GM23338 (cell line): ENCODE measurements around the gene KIT. TPM values are rescaled to one million over a fixed set of nuclear protein-coding genes. Genes with fewer than 3 reads are reported as not detected.

Experiments used
- ATAC-seq: fragments of 200-7000 bp; cut with Tn5 transposase; 3 replicates; pipeline ENCODE4 v1.9.1; 2020
- DNase-seq: peaks from one replicate; pipeline ENCODE4 v3.0.0-alpha.2; 2015; ENCODE audit warnings: low spot score
- H2AFZ ChIP-seq: fragments of 200-600 bp; sonication (generic); 2 replicates; pipeline ENCODE4 v1.8.0; 2016; ENCODE audit warnings: antibody characterized with exemption, mild to moderate bottlenecking, moderate library complexity
- H3F3A ChIP-seq: fragments of 200-600 bp; sonication (generic); replicated peaks from 2 replicates; pipeline ENCODE4 v1.8.0; 2017; ENCODE audit warnings: antibody characterized with exemption, mixed run types, low read depth
- H3K27ac ChIP-seq: fragments of 200-600 bp; sonication (generic); 2 replicates; pipeline ENCODE4 v1.6.1; 2016; ENCODE audit warnings: low read depth
- H3K27me3 ChIP-seq: fragments of 200-600 bp; sonication (generic); 2 replicates; pipeline ENCODE4 v1.8.0; 2016; ENCODE audit warnings: mild to moderate bottlenecking, mixed run types, moderate library complexity; ENCODE audit not compliant: insufficient read depth
- H3K36me3 ChIP-seq: fragments of 200-600 bp; sonication (generic); 2 replicates; pipeline ENCODE4 v1.8.0; 2016; ENCODE audit warnings: mild to moderate bottlenecking; ENCODE audit not compliant: insufficient read depth
- H3K4me1 ChIP-seq: fragments of 200-600 bp; sonication (generic); 2 replicates; pipeline ENCODE4 v1.8.0; 2016; ENCODE audit warnings: mild to moderate bottlenecking, moderate library complexity; ENCODE audit not compliant: insufficient read depth
- H3K4me2 ChIP-seq: fragments of 200-600 bp; sonication (generic); 2 replicates; pipeline ENCODE4 v1.7.1; 2017; ENCODE audit warnings: mixed run types
- H3K4me3 ChIP-seq: fragments of 200-600 bp; sonication (generic); 2 replicates; pipeline ENCODE4 v1.6.1; 2016; ENCODE audit warnings: mixed run types
- H3K79me2 ChIP-seq: fragments of 200-600 bp; sonication (generic); replicated peaks from 2 replicates; pipeline ENCODE4 v1.8.0; 2017; ENCODE audit warnings: mild to moderate bottlenecking; ENCODE audit not compliant: insufficient read depth
- H3K9me2 ChIP-seq: fragments of 200-600 bp; sonication (generic); 2 replicates; pipeline ENCODE4 v1.8.0; 2017; ENCODE audit not compliant: insufficient read depth
- H4K20me1 ChIP-seq: fragments of 200-600 bp; sonication (generic); replicated peaks from 2 replicates; pipeline ENCODE4 v1.8.0; 2017; ENCODE audit warnings: mild to moderate bottlenecking; ENCODE audit not compliant: insufficient read depth
- H3K27ac Mint-ChIP-seq: 2 replicates; pipeline ENCODE4 v1.8.0; 2020; ENCODE audit warnings: inconsistent platforms, mild to moderate bottlenecking, moderate library complexity, mixed read lengths
- H3K27me3 Mint-ChIP-seq: 3 replicates; pipeline ENCODE4 v1.8.0; 2022; ENCODE audit warnings: low read depth, mild to moderate bottlenecking, moderate library complexity, mixed read lengths, inconsistent platforms; ENCODE audit not compliant: insufficient read depth, poor library complexity
- H3K36me3 Mint-ChIP-seq: 3 replicates; pipeline ENCODE4 v1.8.0; 2021; ENCODE audit warnings: low read depth, mild to moderate bottlenecking, inconsistent platforms, moderate library complexity, mixed read lengths
- H3K4me1 Mint-ChIP-seq: 3 replicates; pipeline ENCODE4 v1.8.0; 2020; ENCODE audit warnings: mild to moderate bottlenecking, inconsistent platforms, mixed read lengths
- H3K4me3 Mint-ChIP-seq: 3 replicates; pipeline ENCODE4 v1.8.0; 2021; ENCODE audit warnings: moderate library complexity, mild to moderate bottlenecking, inconsistent platforms, mixed read lengths
- H3K9me3 Mint-ChIP-seq: 3 replicates; pipeline ENCODE4 v1.8.0; 2020; ENCODE audit warnings: moderate library complexity, mild to moderate bottlenecking, inconsistent platforms, mixed read lengths
- CREB1 ChIP-seq: fragments of 250-450 bp; sonication (Bioruptor Pico); IDR thresholded peaks from 2 replicates; pipeline ENCODE4 v1.5.0; 2020; ENCODE audit warnings: low read depth, mild to moderate bottlenecking, moderate library complexity
- CTCF ChIP-seq, 2 experiments: fragments of 200-600 bp in 1 of 2; sonication (generic) in 1 of 2; conservative IDR thresholded peaks; 2 replicates each; pipeline versions ENCODE4 v1.5.1 to v1.6.1; 2016 to 2017; ENCODE audit warnings: antibody characterized with exemption in 2 of 2, low read depth in 2 of 2, mild to moderate bottlenecking in 2 of 2, moderate library complexity in 1 of 2
- ETS1 ChIP-seq: IDR thresholded peaks from 2 replicates; pipeline ENCODE4 v1.6.1; 2016; ENCODE audit warnings: antibody characterized with exemption
- EZH2 ChIP-seq: fragments of 200-600 bp; sonication (generic); IDR thresholded peaks from one replicate; pipeline ENCODE4 v1.8.0; 2017; ENCODE audit warnings: antibody characterized with exemption, mild to moderate bottlenecking, low read depth; ENCODE audit not compliant: unreplicated experiment
- EZH2phosphoT487 ChIP-seq: fragments of 200-600 bp; sonication (generic); IDR thresholded peaks from one replicate; pipeline ENCODE4 v1.8.1; 2018; ENCODE audit warnings: antibody characterized with exemption; ENCODE audit not compliant: unreplicated experiment
- JUNB ChIP-seq: IDR thresholded peaks from one replicate; pipeline ENCODE4 v1.6.1; 2016; ENCODE audit warnings: antibody characterized with exemption; ENCODE audit not compliant: unreplicated experiment
- NANOG ChIP-seq: IDR thresholded peaks from 2 replicates; pipeline ENCODE4 v1.6.1; 2016; ENCODE audit warnings: antibody characterized with exemption, borderline replicate concordance
- POLR2AphosphoS5 ChIP-seq: IDR thresholded peaks from 2 replicates; pipeline ENCODE4 v1.6.1; 2016; ENCODE audit warnings: antibody characterized with exemption, low read depth
- REST ChIP-seq: IDR thresholded peaks from one replicate; pipeline ENCODE4 v1.6.1; 2018; ENCODE audit warnings: antibody characterized with exemption; ENCODE audit not compliant: unreplicated experiment
- STAT1 ChIP-seq: IDR thresholded peaks from one replicate; pipeline ENCODE4 v1.6.1; 2016; ENCODE audit warnings: antibody characterized with exemption; ENCODE audit not compliant: unreplicated experiment
- ZNF114 ChIP-seq: fragments of 250-450 bp; sonication (Bioruptor Pico); IDR thresholded peaks from 2 replicates; pipeline ENCODE4 v1.5.0; 2020; ENCODE audit warnings: mild to moderate bottlenecking, moderate library complexity
- ZNF331 ChIP-seq: fragments of 250-450 bp; sonication (Bioruptor Pico); IDR thresholded peaks from 2 replicates; pipeline ENCODE4 v1.5.0; 2020; ENCODE audit warnings: low read depth, mild to moderate bottlenecking, moderate library complexity
- ZNF462 ChIP-seq: fragments of 250-450 bp; sonication (Bioruptor Pico); IDR thresholded peaks from 2 replicates; pipeline ENCODE4 v1.5.0; 2020; ENCODE audit warnings: mild to moderate bottlenecking, moderate library complexity
- polyA plus RNA-seq: library from polyadenylated mRNA; unstranded; fragments of >200 nt; fragmentation: Nextera tagmentation; extraction: Ambion mirVana; gene quantifications from 2 replicates; pipeline ENCODE4 v1.2.1, GENCODE V29; 2016
- total RNA-seq: library from RNA; depleted of rRNA; stranded (reverse); fragments of >200 nt; shearing (Covaris generic); gene quantifications from 2 replicates; pipeline ENCODE4 v1.2.3, GENCODE V29; 2014

Gene KIT
- total and polyA plus RNA-seq, 2 experiments from 2014 or later = 9.0 to 28.4 TPM

GRCh38 chr4:54645830-54646229, 11.9 kb upstream of the KIT start:
- no peaks in the 10 kb centered on the region; the same call in 1 of the 2 replicates for H3K4me1 ChIP-seq
- Mint-ChIP-seq H3K4me3 (no peak overlapping the region), H3K27ac (no peak overlapping the region), H3K9me3 (no peaks in the 10 kb centered on the region), H3K4me1 (no peaks in the 10 kb centered on the region), H3K36me3 (no peaks in the 10 kb centered on the region), H3K27me3 (no peaks in the 10 kb centered on the region)
- H3K27me3 ChIP-seq = no peaks in the 10 kb centered on the region
- no peaks in the 10 kb centered on the region for H3K79me2 ChIP-seq
- TF ChIP-seq ETS1 (no peak), CREB1 (CRISPR knock-in tag) (no peak), CTCF (conservative IDR thresholded peaks at IDR 0.05; ENCODE audit: low read depth in 2 of 2) (no peak), ZNF114 (no peak), NANOG (no peak), ZNF331 (CRISPR knock-in tag) (no peak), STAT1 (no peak), REST (no peak), ZNF462 (CRISPR knock-in tag) (no peak), JUNB (no peak), EZH2 (no peak), POLR2AphosphoS5 (no peak), EZH2phosphoT487 (no peak)
- H3K9me2 ChIP-seq = no peaks in the 10 kb centered on the region
- no peak for ATAC-seq
- H3K4me3 ChIP-seq = no peak overlapping the region
- DNase-seq = no peak
- H4K20me1 ChIP-seq = no peaks in the 10 kb centered on the region
- H3K36me3 ChIP-seq = no peaks in the 10 kb centered on the region
- no peak overlapping the region for H3K4me2 ChIP-seq
- H3K27ac ChIP-seq = no peak overlapping the region
- H3F3A ChIP-seq = no peaks in the 10 kb centered on the region
- no peak overlapping the region for H2AFZ ChIP-seq
